Liver (tissue), 3 donors: ENCODE measurements around the gene ZMYND12.

Experiments
- CTCF ChIP-seq: fragments of 150-350 bp; IDR thresholded peaks from 2 replicates; pipeline ENCODE4 v1.5.1; 2017; ENCODE audit warnings: improper control_type of control experiment, low read depth, low read length; ENCODE audit not compliant: missing input control
- EGR1 ChIP-seq, 2 donors: IDR thresholded peaks; 2 replicates each; pipeline ENCODE4 v1.6.1; 2016 to 2018; ENCODE audit warnings: antibody characterized with exemption in 2 of 2, low read depth in 2 of 2
- JUND ChIP-seq, 2 donors: IDR thresholded peaks; 2 replicates each; pipeline ENCODE4 v1.6.1; 2016; ENCODE audit warnings: antibody characterized with exemption in 2 of 2
- RAD21 ChIP-seq, 2 donors: IDR thresholded peaks; 2 replicates each; pipeline ENCODE4 v1.6.1; 2016; ENCODE audit warnings: antibody characterized with exemption in 2 of 2, mild to moderate bottlenecking in 2 of 2
- SP1 ChIP-seq: IDR thresholded peaks from 2 replicates; pipeline ENCODE4 v1.6.1; 2018; ENCODE audit warnings: antibody characterized with exemption, mild to moderate bottlenecking
- TAF1 ChIP-seq: conservative IDR thresholded peaks from 2 replicates; pipeline ENCODE4 v1.6.1; 2016; ENCODE audit warnings: antibody characterized with exemption, mild to moderate bottlenecking
- YY1 ChIP-seq: IDR thresholded peaks from 2 replicates; pipeline ENCODE4 v1.6.1; 2016; ENCODE audit warnings: antibody characterized with exemption, mild to moderate bottlenecking
- TF ChIP-seq, protein P1 (sequence below): IDR thresholded peaks from 2 replicates; pipeline ENCODE4 v1.6.1; 2016; ENCODE audit warnings: antibody characterized with exemption
- donor health status: healthy.
- donor health status: healthy.

GRCh38 chr1:42463921-42464320, 8.1 kb upstream of the ZMYND12 start:
- TF ChIP-seq CTCF, result no peak
- no peak for TF ChIP-seq TAF1
- TF ChIP-seq, protein P1, sequence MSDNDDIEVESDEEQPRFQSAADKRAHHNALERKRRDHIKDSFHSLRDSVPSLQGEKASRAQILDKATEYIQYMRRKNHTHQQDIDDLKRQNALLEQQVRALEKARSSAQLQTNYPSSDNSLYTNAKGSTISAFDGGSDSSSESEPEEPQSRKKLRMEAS, result no peak
- TF ChIP-seq SP1, result no peak
- TF ChIP-seq YY1, result no peak
- no peak for TF ChIP-seq EGR1 (IDR thresholded peaks at IDR 0.05; ENCODE audit: low read depth in 2 of 2)
- no peak for TF ChIP-seq JUND (IDR thresholded peaks at IDR 0.05)
- TF ChIP-seq RAD21 (IDR thresholded peaks at IDR 0.05), result no peak
